GM12878 (cell line): Measurements from ENCODE around the gene SF3B2. TPM values are rescaled to one million over a fixed set of nuclear protein-coding genes. Genes with fewer than 3 reads are reported as not detected.

Experiments used
- BMI1 ChIP-seq: fragments of 450-650 bp; IDR thresholded peaks from 2 replicates; pipeline ENCODE4 v1.6.1; 2016; ENCODE audit warnings: mild to moderate bottlenecking, moderate library complexity, borderline replicate concordance
- CBFB ChIP-seq: IDR thresholded peaks from 2 replicates; pipeline ENCODE4 v1.6.1; 2016; ENCODE audit warnings: antibody characterized with exemption, low read depth
- CREB1 ChIP-seq: IDR thresholded peaks from 2 replicates; pipeline ENCODE4 v1.6.1; 2012; ENCODE audit warnings: low read depth, mild to moderate bottlenecking, inconsistent platforms
- ESRRA ChIP-seq: IDR thresholded peaks from 2 replicates; pipeline ENCODE4 v1.6.1; 2012; ENCODE audit warnings: mild to moderate bottlenecking, low read length, improper control_type of control experiment
- EZH2 ChIP-seq: IDR thresholded peaks from 2 replicates; pipeline ENCODE4 v1.6.1; 2012; ENCODE audit warnings: low read depth, mild to moderate bottlenecking, control low read depth, inconsistent platforms, low read length, borderline replicate concordance; ENCODE audit not compliant: control insufficient read depth
- HCFC1 ChIP-seq: fragments of 150-350 bp; IDR thresholded peaks from 2 replicates; pipeline ENCODE4 v1.6.1; 2014; ENCODE audit warnings: low read length
- HDGF ChIP-seq: fragments of 450-650 bp; IDR thresholded peaks from 2 replicates; pipeline ENCODE4 v1.6.1; 2016; ENCODE audit warnings: antibody characterized with exemption
- JUNB ChIP-seq: IDR thresholded peaks from 2 replicates; pipeline ENCODE4 v1.6.1; 2016; ENCODE audit warnings: antibody characterized with exemption, mild to moderate bottlenecking
- NFIC ChIP-seq: IDR thresholded peaks from 2 replicates; pipeline ENCODE4 v1.6.1; 2012; ENCODE audit warnings: low read depth, mild to moderate bottlenecking, inconsistent platforms, low read length, moderate library complexity
- NR2F1 ChIP-seq: fragments of 450-650 bp; conservative IDR thresholded peaks from 2 replicates; pipeline ENCODE4 v1.6.1; 2017; ENCODE audit warnings: mild to moderate bottlenecking
- POLR2A ChIP-seq: IDR thresholded peaks from 2 replicates; pipeline ENCODE4 v1.6.1; 2011; ENCODE audit warnings: low read depth, mild to moderate bottlenecking, low read length
- RAD21 ChIP-seq: IDR thresholded peaks from 2 replicates; pipeline ENCODE4 v1.6.1; 2011; ENCODE audit warnings: mild to moderate bottlenecking, low read depth, low read length, moderate library complexity; ENCODE audit not compliant: insufficient read depth
- RFX5 ChIP-seq: IDR thresholded peaks from 2 replicates; pipeline ENCODE4 v1.6.1; 2011; ENCODE audit warnings: low read depth, low read length, improper control_type of control experiment
- RUNX3 ChIP-seq: IDR thresholded peaks from 2 replicates; pipeline ENCODE4 v1.6.1; 2012; ENCODE audit warnings: low read length, inconsistent platforms
- SMARCA5 ChIP-seq: fragments of 450-650 bp; IDR thresholded peaks from 2 replicates; pipeline ENCODE4 v1.6.1; 2017; ENCODE audit warnings: mild to moderate bottlenecking
- TARDBP ChIP-seq: IDR thresholded peaks from 2 replicates; pipeline ENCODE4 v1.6.1; 2016; ENCODE audit warnings: borderline replicate concordance
- YY1 ChIP-seq: IDR thresholded peaks from 2 replicates; pipeline ENCODE4 v1.6.1; 2011; ENCODE audit warnings: low read depth, mild to moderate bottlenecking, low read length
- ZNF24 ChIP-seq: fragments of 450-650 bp; IDR thresholded peaks from 2 replicates; pipeline ENCODE4 v1.6.1; 2017; ENCODE audit warnings: antibody characterized with exemption, mild to moderate bottlenecking
- polyA plus RNA-seq, 11 experiments: library from polyadenylated mRNA; depleted of rRNA in 4 of 11; unstranded in 6 of 11; stranded (reverse) in 5 of 11; fragments of >200 nt; fragmentation: Nextera tagmentation in 4 of 11; fragmentation: Illumina TruSeq in 1 of 11; extraction: Ambion mirVana in 4 of 11; extraction: Trizol in 1 of 11; gene quantifications; 1 replicate in 1 of 11; 2 replicates in 10 of 11; pipeline versions ENCODE4 v1.2.1 to v1.2.3, GENCODE V29; 2011 to 2016; ENCODE audit warnings: inconsistent platforms in 2 of 11, missing spikeins in 2 of 11, low read depth in 1 of 11
- total RNA-seq, 4 experiments: library from RNA; depleted of rRNA in 3 of 4; stranded (reverse); fragments of >200 nt in 3 of 4; fragmentation: Illumina TruSeq in 1 of 4; extraction: Trizol in 1 of 4; gene quantifications; 2 replicates each; pipeline versions ENCODE4 v1.2.1 to v1.2.3, GENCODE V29; 2013 to 2021
- TF ChIP-seq, protein P1 (sequence below): IDR thresholded peaks from 2 replicates; pipeline ENCODE4 v1.6.1; 2012; ENCODE audit warnings: low read depth, low read length, improper control_type of control experiment
- TF ChIP-seq, protein P2 (sequence below): fragments of 450-650 bp; IDR thresholded peaks from 2 replicates; pipeline ENCODE4 v1.6.1; 2017; ENCODE audit warnings: antibody characterized with exemption, mild to moderate bottlenecking, moderate library complexity
- TF ChIP-seq, protein P3 (sequence below): IDR thresholded peaks from 2 replicates; pipeline ENCODE4 v1.6.1; 2012; ENCODE audit warnings: low read length, inconsistent platforms

The SF3B2 gene
- total and polyA plus RNA-seq, 10 of the 15 experiments (the other 5 are each of a cell fraction or from before 2014, with no cell fraction given), result 56.3 to 245 (median 144) TPM

DNA sequence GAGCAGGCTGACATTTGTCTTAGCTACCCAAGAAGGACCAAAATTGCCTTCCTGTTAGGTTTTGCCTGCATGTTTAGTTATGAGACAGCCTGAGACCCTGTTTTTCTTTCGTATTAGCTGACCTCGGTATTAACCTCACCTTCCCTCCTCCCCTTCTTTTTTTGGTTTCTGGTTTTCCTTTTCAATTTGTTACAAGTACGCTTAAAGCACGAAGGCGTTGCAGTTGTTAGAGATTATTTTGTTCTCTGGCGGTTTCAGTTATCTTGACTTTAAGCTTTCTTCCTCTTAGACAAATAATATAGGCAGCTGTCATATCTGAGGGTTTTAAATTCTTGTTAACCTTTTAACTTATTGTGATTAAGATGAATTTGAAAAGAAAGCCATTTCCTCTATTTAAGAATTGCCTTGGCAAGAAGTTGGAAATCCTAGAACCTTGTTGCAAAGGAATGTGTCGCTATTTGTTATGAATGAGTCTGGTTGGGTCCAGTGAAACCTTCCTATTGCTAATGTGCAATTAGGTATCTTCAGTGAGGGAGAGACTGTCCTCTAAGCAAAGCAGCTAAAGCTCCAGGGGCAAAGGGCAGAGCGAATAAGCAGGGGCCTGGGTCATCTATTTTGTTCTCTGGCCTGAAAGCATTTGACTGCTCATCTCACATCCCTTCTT lies 63.6 kb downstream of the SF3B2 start (continued):
- peak; percentile 25; the same call in 1 of the 2 replicates for TF ChIP-seq CREB1
- no peak for TF ChIP-seq ESRRA
- no peak for TF ChIP-seq BMI1
- no peak for TF ChIP-seq TARDBP
- peak; percentile 56 for TF ChIP-seq JUNB
- TF ChIP-seq, protein P1, sequence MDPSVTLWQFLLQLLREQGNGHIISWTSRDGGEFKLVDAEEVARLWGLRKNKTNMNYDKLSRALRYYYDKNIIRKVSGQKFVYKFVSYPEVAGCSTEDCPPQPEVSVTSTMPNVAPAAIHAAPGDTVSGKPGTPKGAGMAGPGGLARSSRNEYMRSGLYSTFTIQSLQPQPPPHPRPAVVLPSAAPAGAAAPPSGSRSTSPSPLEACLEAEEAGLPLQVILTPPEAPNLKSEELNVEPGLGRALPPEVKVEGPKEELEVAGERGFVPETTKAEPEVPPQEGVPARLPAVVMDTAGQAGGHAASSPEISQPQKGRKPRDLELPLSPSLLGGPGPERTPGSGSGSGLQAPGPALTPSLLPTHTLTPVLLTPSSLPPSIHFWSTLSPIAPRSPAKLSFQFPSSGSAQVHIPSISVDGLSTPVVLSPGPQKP, result no peak
- no peak for TF ChIP-seq YY1
- TF ChIP-seq POLR2A, result no peak
- peak; percentile 81 for TF ChIP-seq NR2F1
- TF ChIP-seq RUNX3, result peak; percentile 92
- TF ChIP-seq RFX5, result no peak
- no peak for TF ChIP-seq HCFC1
- no peak for TF ChIP-seq RAD21
- TF ChIP-seq CBFB, result peak; percentile 83
- TF ChIP-seq, protein P2, sequence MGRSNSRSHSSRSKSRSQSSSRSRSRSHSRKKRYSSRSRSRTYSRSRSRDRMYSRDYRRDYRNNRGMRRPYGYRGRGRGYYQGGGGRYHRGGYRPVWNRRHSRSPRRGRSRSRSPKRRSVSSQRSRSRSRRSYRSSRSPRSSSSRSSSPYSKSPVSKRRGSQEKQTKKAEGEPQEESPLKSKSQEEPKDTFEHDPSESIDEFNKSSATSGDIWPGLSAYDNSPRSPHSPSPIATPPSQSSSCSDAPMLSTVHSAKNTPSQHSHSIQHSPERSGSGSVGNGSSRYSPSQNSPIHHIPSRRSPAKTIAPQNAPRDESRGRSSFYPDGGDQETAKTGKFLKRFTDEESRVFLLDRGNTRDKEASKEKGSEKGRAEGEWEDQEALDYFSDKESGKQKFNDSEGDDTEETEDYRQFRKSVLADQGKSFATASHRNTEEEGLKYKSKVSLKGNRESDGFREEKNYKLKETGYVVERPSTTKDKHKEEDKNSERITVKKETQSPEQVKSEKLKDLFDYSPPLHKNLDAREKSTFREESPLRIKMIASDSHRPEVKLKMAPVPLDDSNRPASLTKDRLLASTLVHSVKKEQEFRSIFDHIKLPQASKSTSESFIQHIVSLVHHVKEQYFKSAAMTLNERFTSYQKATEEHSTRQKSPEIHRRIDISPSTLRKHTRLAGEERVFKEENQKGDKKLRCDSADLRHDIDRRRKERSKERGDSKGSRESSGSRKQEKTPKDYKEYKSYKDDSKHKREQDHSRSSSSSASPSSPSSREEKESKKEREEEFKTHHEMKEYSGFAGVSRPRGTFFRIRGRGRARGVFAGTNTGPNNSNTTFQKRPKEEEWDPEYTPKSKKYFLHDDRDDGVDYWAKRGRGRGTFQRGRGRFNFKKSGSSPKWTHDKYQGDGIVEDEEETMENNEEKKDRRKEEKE, result no peak
- TF ChIP-seq NFIC, result no peak; the same call in 1 of the 2 replicates
- no peak for TF ChIP-seq EZH2
- TF ChIP-seq, protein P3, sequence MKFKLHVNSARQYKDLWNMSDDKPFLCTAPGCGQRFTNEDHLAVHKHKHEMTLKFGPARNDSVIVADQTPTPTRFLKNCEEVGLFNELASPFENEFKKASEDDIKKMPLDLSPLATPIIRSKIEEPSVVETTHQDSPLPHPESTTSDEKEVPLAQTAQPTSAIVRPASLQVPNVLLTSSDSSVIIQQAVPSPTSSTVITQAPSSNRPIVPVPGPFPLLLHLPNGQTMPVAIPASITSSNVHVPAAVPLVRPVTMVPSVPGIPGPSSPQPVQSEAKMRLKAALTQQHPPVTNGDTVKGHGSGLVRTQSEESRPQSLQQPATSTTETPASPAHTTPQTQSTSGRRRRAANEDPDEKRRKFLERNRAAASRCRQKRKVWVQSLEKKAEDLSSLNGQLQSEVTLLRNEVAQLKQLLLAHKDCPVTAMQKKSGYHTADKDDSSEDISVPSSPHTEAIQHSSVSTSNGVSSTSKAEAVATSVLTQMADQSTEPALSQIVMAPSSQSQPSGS, result no peak
- TF ChIP-seq SMARCA5, result 0 out of 2 replicates have a peak, but pooled peaks have one; percentile 19
- no peak for TF ChIP-seq HDGF
- no peak for TF ChIP-seq ZNF24
